Adipocyte (in vitro differentiated cells): ENCODE data around the gene FRZB.

ENCODE experiments used
- DNase-seq: peaks from one replicate; pipeline ENCODE4 v3.0.0-alpha.2; 2015; ENCODE audit warnings: low read depth
- H3K27me3 ChIP-seq: replicated peaks from 2 replicates; pipeline ENCODE4 v1.7.0; 2013; ENCODE audit warnings: mild to moderate bottlenecking, low read length, moderate library complexity; ENCODE audit not compliant: control insufficient read depth, insufficient read depth
- H3K36me3 ChIP-seq: 2 replicates; pipeline ENCODE4 v1.7.0; 2013; ENCODE audit warnings: low read length, mild to moderate bottlenecking, moderate library complexity; ENCODE audit not compliant: control insufficient read depth, insufficient read depth, severe bottlenecking
- H3K4me1 ChIP-seq: 2 replicates; pipeline ENCODE4 v1.7.0; 2013; ENCODE audit warnings: mild to moderate bottlenecking, low read length, moderate library complexity; ENCODE audit not compliant: control insufficient read depth, insufficient read depth
- H3K4me3 ChIP-seq: 2 replicates; pipeline ENCODE4 v1.7.0; 2013; ENCODE audit warnings: mild to moderate bottlenecking, low read length, moderate library complexity
- H3K9ac ChIP-seq: 2 replicates; pipeline ENCODE4 v1.7.0; 2013; ENCODE audit warnings: mild to moderate bottlenecking, low read length, moderate library complexity
- H3K9me3 ChIP-seq: 2 replicates; pipeline ENCODE4 v1.7.0; 2013; ENCODE audit warnings: mild to moderate bottlenecking, low read length, moderate library complexity; ENCODE audit not compliant: control insufficient read depth

FRZB gene

GRCh38 chr2:182866461-182867406 is at the start of gene FRZB:
FRZB (minus strand) TSS chr2:182866637; CDS start chr2:182866552, 85 bp downstream.
- H3K4me1 ChIP-seq = peaks cover 5% of the 10 kb centered on the region
- H3K36me3 ChIP-seq = no peaks in the 10 kb centered on the region
- peak; percentile 93 for DNase-seq
- H3K27me3 ChIP-seq = no peaks in the 10 kb centered on the region
- peak within 1 kb of the TSS; percentile 84 for H3K4me3 ChIP-seq
- no peaks in the 10 kb centered on the region for H3K9me3 ChIP-seq
- peak within 1 kb of the TSS; percentile 78 for H3K9ac ChIP-seq

- Histone ChIP-seq H3K9ac (no peak overlapping the region), H3K4me1 (peaks cover 41% of the 10 kb centered on the region), H3K36me3 (peaks cover 63% of the 10 kb centered on the region), H3K4me3 (no peak overlapping the region), H3K27me3 (no peaks in the 10 kb centered on the region), H3K9me3 (no peaks in the 10 kb centered on the region)
- DNase-seq = peak; percentile 75
Measured at GRCh38 chr2:182915369-182916326, 49.2 kb upstream of the FRZB start.

GRCh38 chr2:182914852-182915251 is 48.4 kb upstream of the FRZB start:
- no peak overlapping the region for H3K4me3 ChIP-seq
- peaks cover 39% of the 10 kb centered on the region for H3K4me1 ChIP-seq
- H3K9me3 ChIP-seq = no peaks in the 10 kb centered on the region
- no peak overlapping the region for H3K9ac ChIP-seq
- peaks cover 62% of the 10 kb centered on the region for H3K36me3 ChIP-seq
- H3K27me3 ChIP-seq = no peaks in the 10 kb centered on the region
- no peak for DNase-seq

GRCh38 chr2:182913064-182913463 is 46.6 kb upstream of the FRZB start:
- peaks cover 30% of the 10 kb centered on the region for H3K4me1 ChIP-seq
- H3K27me3 ChIP-seq = no peaks in the 10 kb centered on the region
- no peak overlapping the region for H3K4me3 ChIP-seq
- H3K36me3 ChIP-seq = peaks cover 68% of the 10 kb centered on the region
- no peak for DNase-seq
- H3K9me3 ChIP-seq = no peaks in the 10 kb centered on the region
- H3K9ac ChIP-seq = no peak overlapping the region

GRCh38 chr2:182912518-182912915 is 46.1 kb upstream of the FRZB start:
- Histone ChIP-seq H3K4me1 (peaks cover 29% of the 10 kb centered on the region), H3K27me3 (no peaks in the 10 kb centered on the region), H3K36me3 (peaks cover 64% of the 10 kb centered on the region), H3K9me3 (no peaks in the 10 kb centered on the region), H3K4me3 (no peak overlapping the region), H3K9ac (no peak overlapping the region)
- DNase-seq = no peak

GRCh38 chr2:182911813-182912517 is 45.5 kb upstream of the FRZB start:
- no peak for DNase-seq
- H3K36me3 ChIP-seq = peaks cover 60% of the 10 kb centered on the region
- H3K9ac ChIP-seq = no peak overlapping the region
- H3K4me1 ChIP-seq = peaks cover 32% of the 10 kb centered on the region
- no peaks in the 10 kb centered on the region for H3K27me3 ChIP-seq
- H3K9me3 ChIP-seq = no peaks in the 10 kb centered on the region
- no peak overlapping the region for H3K4me3 ChIP-seq

- H3K4me3 ChIP-seq = no peak overlapping the region
- H3K36me3 ChIP-seq = peaks cover 55% of the 10 kb centered on the region
- H3K9me3 ChIP-seq = no peaks in the 10 kb centered on the region
- peaks cover 25% of the 10 kb centered on the region for H3K4me1 ChIP-seq
- DNase-seq = no peak
- H3K9ac ChIP-seq = no peak overlapping the region
- H3K27me3 ChIP-seq = no peaks in the 10 kb centered on the region
Measured at GRCh38 chr2:182910965-182911364, 44.5 kb upstream of the FRZB start.

- H3K27me3 ChIP-seq = no peaks in the 10 kb centered on the region
- DNase-seq = no peak
- H3K36me3 ChIP-seq = peaks cover 34% of the 10 kb centered on the region
- peaks cover 10% of the 10 kb centered on the region for H3K4me1 ChIP-seq
- no peak overlapping the region for H3K9ac ChIP-seq
- no peaks in the 10 kb centered on the region for H3K9me3 ChIP-seq
- H3K4me3 ChIP-seq = no peak overlapping the region
Measured at GRCh38 chr2:182907081-182907830, 40.8 kb upstream of the FRZB start.

- H3K4me3 ChIP-seq = no peak overlapping the region
- peaks cover 8% of the 10 kb centered on the region for H3K4me1 ChIP-seq
- no peak overlapping the region for H3K9ac ChIP-seq
- no peak for DNase-seq
- H3K9me3 ChIP-seq = no peaks in the 10 kb centered on the region
- H3K27me3 ChIP-seq = no peaks in the 10 kb centered on the region
- H3K36me3 ChIP-seq = peaks cover 27% of the 10 kb centered on the region
Measured at GRCh38 chr2:182906454-182906853, 40.0 kb upstream of the FRZB start.

GRCh38 chr2:182904844-182905243 is 38.4 kb upstream of the FRZB start:
- H3K9me3 ChIP-seq = no peaks in the 10 kb centered on the region
- no peak for DNase-seq

More at GRCh38 chr2:182904844-182905243, 38.4 kb upstream of the FRZB start:
- Histone ChIP-seq H3K4me1 (peaks cover 8% of the 10 kb centered on the region), H3K9ac (no peak overlapping the region), H3K36me3 (peaks cover 18% of the 10 kb centered on the region), H3K4me3 (no peak overlapping the region), H3K27me3 (no peaks in the 10 kb centered on the region)
